GM12878 (cell line): Measurements from ENCODE around the gene LRR1. TPM values are rescaled to one million over a fixed set of nuclear protein-coding genes. Genes with fewer than 3 reads are reported as not detected.

ENCODE experiments used
- ATAC-seq: fragments of 200-7000 bp; cut with Tn5 transposase; 3 replicates; pipeline ENCODE4 v1.9.1; 2020; ENCODE audit warnings: mild to moderate bottlenecking, moderate library complexity
- BruUV-seq: library from RNA; stranded (reverse); fragments of 400-500 nt; replicated peaks from 2 replicates; lab custom pipeline; 2021; lab: Mats Ljungman, UMichigan
- CTCF ChIA-PET: fragments of 300-600 bp; sonication (Branson Sonifier 250); formaldehyde crosslinking; extraction: SDS; loops from one replicate; lab custom pipeline; 2021; ENCODE audit warnings: inconsistent platforms; lab: Yijun Ruan, JAX
- POLR2A ChIA-PET: fragments of 350-600 bp; formaldehyde crosslinking; extraction: SDS; loops from one replicate; lab custom pipeline; 2021; ENCODE audit warnings: inconsistent platforms; lab: Charles Lee
- RAD21 ChIA-PET: fragments of 300-600 bp; sonication (Branson Sonifier 250); formaldehyde crosslinking; loops from one replicate; lab custom pipeline; 2023; ENCODE audit warnings: antibody characterized with exemption; ENCODE audit not compliant: unreplicated experiment; lab: Charles Lee
- SMC1A ChIA-PET: fragments of 300-600 bp; sonication (Branson Sonifier 250); formaldehyde crosslinking; loops from one replicate; lab custom pipeline; 2023; ENCODE audit not compliant: unreplicated experiment, uncharacterized antibody; lab: Charles Lee
- DNase-seq: peaks from one replicate; pipeline ENCODE4 v3.0.0-alpha.2; 2011; ENCODE audit warnings: low read depth, low spot score
- FAIRE-seq: peaks from 3 replicates; lab custom pipeline; 2011; peaks lifted over from hg19 to GRCh38; lab: Jason Lieb, UNC
- H2AFZ ChIP-seq: 2 replicates; pipeline ENCODE4 v1.6.0; 2011; ENCODE audit warnings: low read depth, low read length, control low read depth; ENCODE audit not compliant: control insufficient read depth
- H3K27ac ChIP-seq: 2 replicates; pipeline ENCODE4 v1.5.1; 2011; ENCODE audit warnings: control low read depth; ENCODE audit not compliant: control insufficient read depth, insufficient read depth
- H3K27me3 ChIP-seq, 2 experiments: replicated peaks in 1 of 2; 2 replicates each; pipeline versions ENCODE4 v1.6.0 to v1.6.1; 2011; ENCODE audit warnings: low read length in 1 of 2; ENCODE audit not compliant: control insufficient read depth in 2 of 2, insufficient read depth in 2 of 2
- H3K36me3 ChIP-seq, 2 experiments: 2 replicates each; pipeline ENCODE4 v1.5.1; 2011; ENCODE audit warnings: low read length in 1 of 2; ENCODE audit not compliant: control insufficient read depth in 2 of 2, insufficient read depth in 2 of 2
- H3K4me1 ChIP-seq: 2 replicates; pipeline ENCODE4 v1.6.1; 2011; ENCODE audit warnings: mild to moderate bottlenecking, low read length, moderate library complexity, mixed read lengths; ENCODE audit not compliant: control insufficient read depth, insufficient read depth
- H3K4me2 ChIP-seq: 2 replicates; pipeline ENCODE4 v1.6.0; 2011; ENCODE audit warnings: control low read depth; ENCODE audit not compliant: control insufficient read depth, insufficient read depth
- H3K4me3 ChIP-seq: fragments of 200-600 bp; sonication (generic); 2 replicates; pipeline ENCODE4 v1.5.1; 2016
- H3K79me2 ChIP-seq: 2 replicates; pipeline ENCODE4 v1.6.0; 2011; ENCODE audit warnings: low read length; ENCODE audit not compliant: control insufficient read depth, insufficient read depth
- H3K9ac ChIP-seq: 2 replicates; pipeline ENCODE4 v1.8.0; 2011; ENCODE audit warnings: low read length, control low read depth, mixed read lengths; ENCODE audit not compliant: control insufficient read depth, insufficient read depth
- H3K9me3 ChIP-seq: replicated peaks from 3 replicates; pipeline ENCODE4 v1.5.1; 2011; ENCODE audit warnings: mild to moderate bottlenecking, low read length; ENCODE audit not compliant: control insufficient read depth, insufficient read depth
- H4K20me1 ChIP-seq: 2 replicates; pipeline ENCODE4 v1.6.0; 2011; ENCODE audit not compliant: control insufficient read depth, insufficient read depth
- ATF3 ChIP-seq: IDR thresholded peaks from 2 replicates; pipeline ENCODE4 v1.6.1; 2011; ENCODE audit warnings: low read depth, mild to moderate bottlenecking, low read length, moderate library complexity, borderline replicate concordance; ENCODE audit errors: extremely low read depth
- CEBPB ChIP-seq, 2 experiments: fragments of 150-350 bp in 1 of 2; IDR thresholded peaks; 2 replicates each; pipeline ENCODE4 v1.6.1; 2012 to 2014; ENCODE audit warnings: low read depth in 2 of 2, low read length in 2 of 2, borderline replicate concordance in 1 of 2, inconsistent platforms in 1 of 2
- DPF2 ChIP-seq: fragments of 450-650 bp; IDR thresholded peaks from 2 replicates; pipeline ENCODE4 v1.6.1; 2017; ENCODE audit warnings: mild to moderate bottlenecking
- ELK1 ChIP-seq: IDR thresholded peaks from 2 replicates; pipeline ENCODE4 v1.6.1; 2012; ENCODE audit warnings: low read depth, low read length, improper control_type of control experiment
- FOXM1 ChIP-seq: IDR thresholded peaks from 2 replicates; pipeline ENCODE4 v1.6.1; 2012; ENCODE audit warnings: low read depth, mild to moderate bottlenecking, inconsistent platforms, low read length, moderate library complexity
- IKZF1 ChIP-seq: fragments of 450-650 bp; conservative IDR thresholded peaks from 2 replicates; pipeline ENCODE4 v1.6.1; 2017; ENCODE audit warnings: antibody characterized with exemption, mild to moderate bottlenecking
- KDM1A ChIP-seq: fragments of 200-600 bp; sonication (generic); IDR thresholded peaks from 2 replicates; pipeline ENCODE4 v1.6.1; 2016; ENCODE audit warnings: borderline replicate concordance
- LARP7 ChIP-seq: fragments of 450-650 bp; IDR thresholded peaks from 2 replicates; pipeline ENCODE4 v1.6.1; 2017; ENCODE audit warnings: mild to moderate bottlenecking
- MEF2A ChIP-seq: IDR thresholded peaks from 2 replicates; pipeline ENCODE4 v1.6.1; 2011; ENCODE audit warnings: low read depth, mild to moderate bottlenecking, low read length, moderate library complexity; ENCODE audit not compliant: insufficient read depth
- MEF2B ChIP-seq: fragments of 450-650 bp; IDR thresholded peaks from 2 replicates; pipeline ENCODE4 v1.6.1; 2018; ENCODE audit warnings: mild to moderate bottlenecking, moderate library complexity; ENCODE audit not compliant: partially characterized antibody, poor library complexity, severe bottlenecking
- MTA2 ChIP-seq: fragments of 450-650 bp; IDR thresholded peaks from 2 replicates; pipeline ENCODE4 v1.6.1; 2016; ENCODE audit warnings: low read depth, mild to moderate bottlenecking, moderate library complexity
- MYB ChIP-seq: fragments of 150-350 bp; IDR thresholded peaks from 2 replicates; pipeline ENCODE4 v1.6.1; 2014; ENCODE audit warnings: mild to moderate bottlenecking, low read depth, low read length, borderline replicate concordance
- POLR2A ChIP-seq: IDR thresholded peaks from 2 replicates; pipeline ENCODE4 v1.6.1; 2011; ENCODE audit warnings: low read depth, mild to moderate bottlenecking, low read length
- RAD21 ChIP-seq: IDR thresholded peaks from 2 replicates; pipeline ENCODE4 v1.6.1; 2011; ENCODE audit warnings: mild to moderate bottlenecking, low read depth, low read length, moderate library complexity; ENCODE audit not compliant: insufficient read depth
- SMAD1 ChIP-seq: fragments of 450-650 bp; IDR thresholded peaks from 2 replicates; pipeline ENCODE4 v1.6.1; 2018; ENCODE audit warnings: mild to moderate bottlenecking, low read depth; ENCODE audit not compliant: partially characterized antibody
- TBL1XR1 ChIP-seq: IDR thresholded peaks from 2 replicates; pipeline ENCODE4 v1.6.1; 2012; ENCODE audit warnings: low read depth, low read length, improper control_type of control experiment
- ZBED1 ChIP-seq: IDR thresholded peaks from 2 replicates; pipeline ENCODE4 v1.6.1; 2016; ENCODE audit warnings: borderline replicate concordance
- ZNF24 ChIP-seq: fragments of 450-650 bp; IDR thresholded peaks from 2 replicates; pipeline ENCODE4 v1.6.1; 2017; ENCODE audit warnings: antibody characterized with exemption, mild to moderate bottlenecking
- WGBS: methylation state at CpG from one replicate; pipeline ENCODE4 v1.1.6; 2016; ENCODE audit warnings: low lambda C conversion rate; ENCODE audit not compliant: insufficient replicate concordance, insufficient coverage; ENCODE audit errors: missing lambda C conversion rate; 5-methylcytosine and 5-hydroxymethylcytosine counted together
- in situ Hi-C: fragments of 300-500 bp; cut with MboI; formaldehyde crosslinking; loops from 9 replicates; pipeline ENCODE4 v1.14.3; 2018; ENCODE audit warnings: mixed read lengths
- intact Hi-C: fragments of 100-400 bp; cut with micrococcal nuclease; formaldehyde crosslinking; loops from one replicate; pipeline ENCODE4 v1.14.2; 2022; ENCODE audit not compliant: unreplicated experiment
- polyA plus RNA-seq, 11 experiments: library from polyadenylated mRNA; depleted of rRNA in 4 of 11; unstranded in 6 of 11; stranded (reverse) in 5 of 11; fragments of >200 nt; fragmentation: Nextera tagmentation in 4 of 11; fragmentation: Illumina TruSeq in 1 of 11; extraction: Ambion mirVana in 4 of 11; extraction: Trizol in 1 of 11; gene quantifications; 1 replicate in 1 of 11; 2 replicates in 10 of 11; pipeline versions ENCODE4 v1.2.1 to v1.2.3, GENCODE V29; 2011 to 2016; ENCODE audit warnings: inconsistent platforms in 2 of 11, missing spikeins in 2 of 11, low read depth in 1 of 11
- total RNA-seq, 4 experiments: library from RNA; depleted of rRNA in 3 of 4; stranded (reverse); fragments of >200 nt in 3 of 4; fragmentation: Illumina TruSeq in 1 of 4; extraction: Trizol in 1 of 4; gene quantifications; 2 replicates each; pipeline versions ENCODE4 v1.2.1 to v1.2.3, GENCODE V29; 2013 to 2021
- TF ChIP-seq, protein P1 (sequence below), 3 experiments: IDR thresholded peaks in 2 of 3; conservative IDR thresholded peaks in 1 of 3; 2 replicates each; pipeline ENCODE4 v1.5.1; 2011; ENCODE audit warnings: low read depth in 3 of 3, low read length in 3 of 3, mild to moderate bottlenecking in 3 of 3, control low read depth in 2 of 3, moderate library complexity in 2 of 3, inconsistent platforms in 1 of 3, mixed read lengths in 1 of 3; ENCODE audit not compliant: control insufficient read depth in 2 of 3, insufficient read depth in 1 of 3; ENCODE audit errors: extremely low read depth in 1 of 3

Gene LRR1
- total and polyA plus RNA-seq, 10 of the 15 experiments (the other 5 are each of a cell fraction or from before 2014, with no cell fraction given): 36.9 to 110 (median 53.1) TPM

- peak overlapping the region; percentile 39 for H3K4me2 ChIP-seq
- FAIRE-seq: no peak
Measured at GRCh38 chr14:49642163-49642562, 43.4 kb downstream of the LRR1 start.

DNA sequence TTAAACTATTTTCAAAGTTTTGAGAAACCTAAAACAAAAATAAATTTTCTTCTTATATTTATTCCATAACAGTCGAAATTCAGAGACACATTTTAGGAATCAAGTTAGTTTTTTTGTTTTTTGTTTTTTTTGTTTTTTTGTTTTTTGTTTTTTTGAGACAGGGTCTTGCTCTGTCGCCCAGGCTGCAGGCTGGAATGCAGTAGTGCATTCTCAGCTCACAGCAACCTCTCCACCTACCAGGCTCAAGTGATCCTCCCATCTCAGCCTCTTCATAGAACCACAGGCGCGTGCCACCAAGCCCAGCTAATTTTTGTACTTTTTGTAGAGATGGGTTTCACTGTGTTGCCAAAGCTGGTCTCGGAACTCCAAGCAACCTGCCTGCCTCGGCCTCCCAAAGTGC lies 54.8 kb downstream of the LRR1 start:
- Histone ChIP-seq H3K27ac (no peak overlapping the region), H3K9me3 (no peaks in the 10 kb centered on the region), H2AFZ (no peak overlapping the region), H3K9ac (no peak overlapping the region), H3K4me3 (no peak overlapping the region), H3K79me2 (no peaks in the 10 kb centered on the region), H3K36me3 (peaks cover 1 to 2% of the 10 kb centered on the region in 2 experiments; a peak in 1 of 4 replicates), H4K20me1 (no peaks in the 10 kb centered on the region), H3K27me3 (no peaks in the 10 kb centered on the region), H3K4me1 (no peaks in the 10 kb centered on the region), H3K4me2 (no peak overlapping the region)
- CTCF ChIA-PET: no interaction called here
- in situ Hi-C loops: no loop called here
- SMC1A ChIA-PET: no interaction called here
- RAD21 ChIA-PET: no interaction called here
- intact Hi-C loops: no loop called here
- ATAC-seq (no peak), DNase-seq (no peak), FAIRE-seq (no peak)
- no TSS peak for BruUV-seq
- POLR2A ChIA-PET: no interaction called here
- WGBS: 89% methylated on average over 6 of the region's 6 CpGs
- TF ChIP-seq ATF3: no peak
- no peak for TF ChIP-seq KDM1A
- TF ChIP-seq, protein P1, sequence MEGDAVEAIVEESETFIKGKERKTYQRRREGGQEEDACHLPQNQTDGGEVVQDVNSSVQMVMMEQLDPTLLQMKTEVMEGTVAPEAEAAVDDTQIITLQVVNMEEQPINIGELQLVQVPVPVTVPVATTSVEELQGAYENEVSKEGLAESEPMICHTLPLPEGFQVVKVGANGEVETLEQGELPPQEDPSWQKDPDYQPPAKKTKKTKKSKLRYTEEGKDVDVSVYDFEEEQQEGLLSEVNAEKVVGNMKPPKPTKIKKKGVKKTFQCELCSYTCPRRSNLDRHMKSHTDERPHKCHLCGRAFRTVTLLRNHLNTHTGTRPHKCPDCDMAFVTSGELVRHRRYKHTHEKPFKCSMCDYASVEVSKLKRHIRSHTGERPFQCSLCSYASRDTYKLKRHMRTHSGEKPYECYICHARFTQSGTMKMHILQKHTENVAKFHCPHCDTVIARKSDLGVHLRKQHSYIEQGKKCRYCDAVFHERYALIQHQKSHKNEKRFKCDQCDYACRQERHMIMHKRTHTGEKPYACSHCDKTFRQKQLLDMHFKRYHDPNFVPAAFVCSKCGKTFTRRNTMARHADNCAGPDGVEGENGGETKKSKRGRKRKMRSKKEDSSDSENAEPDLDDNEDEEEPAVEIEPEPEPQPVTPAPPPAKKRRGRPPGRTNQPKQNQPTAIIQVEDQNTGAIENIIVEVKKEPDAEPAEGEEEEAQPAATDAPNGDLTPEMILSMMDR (IDR thresholded peaks at IDR 0.05 in 2 of 3, conservative IDR thresholded peaks at IDR 0.05 in 1 of 3; ENCODE audit: control insufficient read depth in 2 of 3, extremely low read depth in 1 of 3, insufficient read depth in 1 of 3, low read depth in 3 of 3, low read length in 3 of 3): no peak
- TF ChIP-seq ELK1: no peak
- no peak for TF ChIP-seq MTA2
- TF ChIP-seq IKZF1: no peak
- no peak for TF ChIP-seq MYB
- TF ChIP-seq RAD21: no peak
- no peak for TF ChIP-seq POLR2A
- no peak for TF ChIP-seq TBL1XR1
- TF ChIP-seq DPF2: no peak
- no peak for TF ChIP-seq CEBPB (IDR thresholded peaks at IDR 0.05; ENCODE audit: borderline replicate concordance in 1 of 2, low read depth in 2 of 2, low read length in 2 of 2)

More at GRCh38 chr14:49642163-49642562, 43.4 kb downstream of the LRR1 start:
- Histone ChIP-seq H3K4me3 (no peak overlapping the region), H3K9ac (no peak overlapping the region), H4K20me1 (no peaks in the 10 kb centered on the region), H3K36me3 (peaks cover 0 to 11% of the 10 kb centered on the region in 2 experiments; a peak in 1 of 4 replicates), H3K9me3 (no peaks in the 10 kb centered on the region), H3K4me1 (peaks cover 9% of the 10 kb centered on the region), H2AFZ (no peak overlapping the region; the same call in 1 of the 2 replicates), H3K79me2 (peaks cover 22% of the 10 kb centered on the region), H3K27me3 (no peaks in the 10 kb centered on the region), H3K27ac (no peak overlapping the region)
- TF ChIP-seq ZNF24 (0 out of 2 replicates have a peak, but pooled peaks have one; percentile 17), FOXM1 (no peak), MEF2A (peak; percentile 68; the same call in 1 of the 2 replicates), MEF2B (peak; percentile 20), LARP7 (no peak), SMAD1 (no peak), ZBED1 (peak; percentile 33; the same call in 1 of the 2 replicates)
- BruUV-seq: no TSS peak
- ChIA-PET RAD21 (interaction anchor here (1.4 kb wide), 1 partner anchor 125 kb away, joined by 4 read pairs; the partner anchor contains the start of gene KLHDC2), POLR2A (interaction anchor here (0.6 kb wide), 1 partner anchor 45 kb away, joined by 3 read pairs; no protein-coding TSS in a partner anchor), CTCF (interaction anchor here (0.8 kb wide), 1 partner anchor 73 kb away, joined by 3 read pairs; no protein-coding TSS in a partner anchor), SMC1A (interaction anchor here (1.4 to 1.9 kb wide), 2 partner anchors 134 to 211 kb away, joined by 3 to 5 read pairs; partner anchors contain the start of gene NEMF)
- in situ Hi-C loops (no loop called here), intact Hi-C loops (no loop called here)
- ATAC-seq (no peak; the same call in 1 of the 3 replicates), DNase-seq (no peak)
